GM12892 (cell line): ENCODE data around the gene AKAP13.

ENCODE experiments used
- POLR2A ChIP-seq: IDR thresholded peaks from 2 replicates; pipeline ENCODE4 v1.6.1; 2011; ENCODE audit warnings: low read depth, low read length, control low read depth
- POLR2AphosphoS5 ChIP-seq: IDR thresholded peaks from 2 replicates; pipeline ENCODE4 v1.6.1; 2011; ENCODE audit warnings: low read depth, low read length, control low read depth
- TAF1 ChIP-seq: IDR thresholded peaks from 2 replicates; pipeline ENCODE4 v1.6.1; 2011; ENCODE audit warnings: low read depth, mild to moderate bottlenecking, control low read depth, low read length, borderline replicate concordance

DNA sequence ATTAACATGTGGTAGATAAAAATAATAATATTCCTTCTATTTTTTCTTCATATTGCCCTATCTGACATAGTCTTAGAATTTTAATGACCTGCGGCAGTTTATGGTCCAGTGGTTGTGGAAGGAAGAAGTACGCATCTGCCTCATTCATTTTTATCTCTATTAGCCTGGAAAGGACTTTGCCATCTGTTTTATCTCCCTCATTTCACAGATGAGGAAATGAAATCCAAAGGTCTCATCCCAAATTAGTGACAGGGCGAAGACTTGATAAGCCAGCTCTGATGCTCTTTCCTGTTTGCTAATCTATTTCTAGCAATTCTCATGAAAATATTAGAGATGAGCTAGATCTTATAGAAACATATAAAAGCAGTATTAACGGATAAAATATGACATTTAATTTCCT is 301.0 kb downstream of the AKAP13 start:
- TF ChIP-seq TAF1 (no peak), POLR2A (no peak), POLR2AphosphoS5 (no peak)
